Left lung (tissue), 14 donors: ENCODE results near the gene DDC. TPM values are rescaled to one million over a fixed set of nuclear protein-coding genes. Genes with fewer than 3 reads are reported as not detected.

ENCODE experiments used
- ATAC-seq: fragments of 200-7000 bp; cut with Tn5 transposase; one replicate; pipeline ENCODE4 v1.9.1; 2020; ENCODE audit warnings: moderate library complexity
- DNase-seq, 4 donors: peaks; one replicate each; pipeline ENCODE4 v3.0.0-alpha.2; 2013 to 2020
- H3K27ac ChIP-seq, 2 donors: fragments of 200-600 bp; sonication (generic) in 1 of 2; one replicate each; pipeline versions ENCODE4 v1.5.0 to v1.8.0; 2020 to 2021
- H3K27me3 ChIP-seq, 2 donors: fragments of 200-600 bp; sonication (generic) in 1 of 2; one replicate each; pipeline versions ENCODE4 v1.5.0 to v1.8.0; 2020 to 2021
- H3K36me3 ChIP-seq, 2 donors: fragments of 200-600 bp; sonication (generic) in 1 of 2; one replicate each; pipeline versions ENCODE4 v1.5.0 to v1.8.0; 2020 to 2021
- H3K4me1 ChIP-seq, 2 donors: fragments of 200-600 bp; one replicate each; pipeline ENCODE4 v1.8.0; 2021
- H3K4me3 ChIP-seq, 2 donors: fragments of 200-600 bp; sonication (generic) in 1 of 2; one replicate each; pipeline versions ENCODE4 v1.5.0 to v1.8.0; 2020 to 2021; ENCODE audit warnings: mild to moderate bottlenecking in 1 of 2
- H3K9me3 ChIP-seq, 2 donors: fragments of 200-600 bp; sonication (generic) in 1 of 2; one replicate each; pipeline versions ENCODE4 v1.5.0 to v1.8.0; 2020 to 2021
- intact Hi-C, 2 donors: fragments of 100-400 bp; cut with DNase I; formaldehyde crosslinking; loops; one replicate each; pipeline versions ENCODE4 v1.11.2 to v1.14.2; 2022
- long read RNA-seq, 12 donors: library from polyadenylated mRNA in 2 of 12; unstranded in 2 of 12; transcript quantifications; one replicate each; pipeline ENCODE4 v2.0.0 and lab custom pipeline, GENCODE V29; 2019 to 2026
- polyA plus RNA-seq, 6 donors: library from polyadenylated mRNA; unstranded; fragments of 120-200 nt; gene quantifications; one replicate each; pipeline ENCODE4 v1.2.1, GENCODE V29; 2013; ENCODE audit not compliant: insufficient read length in 6 of 6
- total RNA-seq, 2 donors: library from RNA; stranded (reverse); fragmentation: NEBNext Ultra II Directional; extraction: Animal tissue kit (Norgen Biotek cat#: 25700); gene quantifications; one replicate each; pipeline ENCODE4 v1.2.1, GENCODE V29; 2021
- TF ChIP-seq, protein P1 (sequence below), 2 donors: fragments of 200-600 bp; sonication (generic) in 1 of 2; IDR thresholded peaks; one replicate each; pipeline versions ENCODE4 v1.5.0 to v1.8.0; 2021; ENCODE audit warnings: antibody characterized with exemption in 2 of 2
- donor health status: DM: no; HTN: yes; CAD: no.
- donor health status: DM: no; HTN: no; CAD: no.

The DDC gene, protein sequence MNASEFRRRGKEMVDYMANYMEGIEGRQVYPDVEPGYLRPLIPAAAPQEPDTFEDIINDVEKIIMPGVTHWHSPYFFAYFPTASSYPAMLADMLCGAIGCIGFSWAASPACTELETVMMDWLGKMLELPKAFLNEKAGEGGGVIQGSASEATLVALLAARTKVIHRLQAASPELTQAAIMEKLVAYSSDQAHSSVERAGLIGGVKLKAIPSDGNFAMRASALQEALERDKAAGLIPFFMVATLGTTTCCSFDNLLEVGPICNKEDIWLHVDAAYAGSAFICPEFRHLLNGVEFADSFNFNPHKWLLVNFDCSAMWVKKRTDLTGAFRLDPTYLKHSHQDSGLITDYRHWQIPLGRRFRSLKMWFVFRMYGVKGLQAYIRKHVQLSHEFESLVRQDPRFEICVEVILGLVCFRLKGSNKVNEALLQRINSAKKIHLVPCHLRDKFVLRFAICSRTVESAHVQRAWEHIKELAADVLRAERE
- 1 to 10 TPM in 1 of 2 donors, under 1 TPM in 1; 0.90 to 1.2 TPM for total RNA-seq
- 10 to 100 TPM in 3 of 6 donors, 1 to 10 TPM in 3; 7.9 to 17.6 (median 10.1) TPM for polyA plus RNA-seq
- long read RNA-seq, donor 1, partial matches to known transcripts, result 0 of 5 reads
- long read RNA-seq, donor 1, other reads (novel, unspliced or antisense), result 0 of 5 reads
- long read RNA-seq, donor 2, result 0 reads
- long read RNA-seq, donor 3, partial matches to known transcripts, result 0 of 2 reads
- long read RNA-seq, donor 3, other reads (novel, unspliced or antisense), result 0 of 2 reads
- long read RNA-seq, donor 4, result 0 reads
- long read RNA-seq, donor 5, result 0 reads
- long read RNA-seq, donor 6, result 0 reads
- long read RNA-seq, donor 7, partial matches to known transcripts, result 0 of 1 reads
- long read RNA-seq, donor 7, other reads (novel, unspliced or antisense), result 0 of 1 reads
- long read RNA-seq, donor 8, result 0 reads
- long read RNA-seq, donor 9, result 0 reads
- long read RNA-seq, donor 10, partial matches to known transcripts, result 0 of 1 reads
- long read RNA-seq, donor 10, other reads (novel, unspliced or antisense), result 0 of 1 reads
- long read RNA-seq, donor 11, result 0 reads
- long read RNA-seq, donor 12, partial matches to known transcripts, result 0 of 2 reads
- long read RNA-seq, donor 12, other reads (novel, unspliced or antisense), result 0 of 2 reads

DNA sequence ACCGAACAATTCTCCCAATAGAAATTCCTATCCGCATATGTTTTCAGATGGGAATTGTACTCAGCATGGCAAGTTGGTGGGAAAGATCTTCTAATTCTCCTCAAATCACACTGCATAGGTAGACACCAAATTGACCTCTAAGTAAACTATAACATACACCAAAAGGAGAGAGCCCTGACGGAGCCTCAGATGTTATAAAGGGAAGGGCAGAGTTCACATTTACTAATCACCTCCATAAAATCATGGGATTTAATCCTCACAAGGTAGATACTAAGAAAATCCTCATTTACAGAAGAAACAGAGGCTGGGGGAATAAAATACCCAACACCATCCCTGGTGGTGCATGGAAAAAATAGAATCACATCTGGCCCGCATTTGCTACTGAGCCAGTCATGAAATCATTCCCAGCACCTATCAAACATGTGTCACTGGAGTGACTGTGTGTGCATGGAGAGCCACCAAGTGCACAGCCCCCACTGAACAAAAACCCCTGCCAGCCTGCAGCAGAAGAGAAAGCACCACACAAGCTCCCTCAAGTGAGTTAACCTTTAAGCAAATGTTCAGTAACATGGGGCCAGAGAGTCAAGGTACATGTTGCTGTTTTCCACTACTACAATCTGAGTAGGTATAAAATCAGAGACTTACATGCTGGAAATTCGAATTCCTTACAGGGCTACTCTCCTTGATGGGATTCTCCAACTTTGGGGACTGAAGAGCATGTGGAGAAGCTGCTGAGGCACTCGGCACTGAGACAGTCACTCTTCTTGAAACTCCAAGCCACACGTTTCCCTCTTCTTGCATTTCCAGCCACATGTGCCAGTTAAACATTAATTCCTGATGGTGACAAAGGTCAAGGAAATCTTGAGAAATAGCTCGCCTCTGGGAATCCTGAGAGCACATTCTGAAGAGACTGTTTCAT, at the start of gene DDC:
Gene DDC, minus strand, starts transcription at position 766 of the 919 bp plus-strand sequence. CDS start 21,320 bp downstream, outside the sequence.
- Histone ChIP-seq H3K4me1 (no peaks in the 10 kb centered on the region), H3K36me3 (no peaks in the 10 kb centered on the region), H3K27ac (no peak within 1 kb of the TSS), H3K4me3 (no peak within 1 kb of the TSS), H3K9me3 (no peaks in the 10 kb centered on the region), H3K27me3 (no peaks in the 10 kb centered on the region)
- DNase-seq (no peak), ATAC-seq (peak; percentile 74)
- TF ChIP-seq, protein P1, sequence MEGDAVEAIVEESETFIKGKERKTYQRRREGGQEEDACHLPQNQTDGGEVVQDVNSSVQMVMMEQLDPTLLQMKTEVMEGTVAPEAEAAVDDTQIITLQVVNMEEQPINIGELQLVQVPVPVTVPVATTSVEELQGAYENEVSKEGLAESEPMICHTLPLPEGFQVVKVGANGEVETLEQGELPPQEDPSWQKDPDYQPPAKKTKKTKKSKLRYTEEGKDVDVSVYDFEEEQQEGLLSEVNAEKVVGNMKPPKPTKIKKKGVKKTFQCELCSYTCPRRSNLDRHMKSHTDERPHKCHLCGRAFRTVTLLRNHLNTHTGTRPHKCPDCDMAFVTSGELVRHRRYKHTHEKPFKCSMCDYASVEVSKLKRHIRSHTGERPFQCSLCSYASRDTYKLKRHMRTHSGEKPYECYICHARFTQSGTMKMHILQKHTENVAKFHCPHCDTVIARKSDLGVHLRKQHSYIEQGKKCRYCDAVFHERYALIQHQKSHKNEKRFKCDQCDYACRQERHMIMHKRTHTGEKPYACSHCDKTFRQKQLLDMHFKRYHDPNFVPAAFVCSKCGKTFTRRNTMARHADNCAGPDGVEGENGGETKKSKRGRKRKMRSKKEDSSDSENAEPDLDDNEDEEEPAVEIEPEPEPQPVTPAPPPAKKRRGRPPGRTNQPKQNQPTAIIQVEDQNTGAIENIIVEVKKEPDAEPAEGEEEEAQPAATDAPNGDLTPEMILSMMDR (IDR thresholded peaks at IDR 0.05), result no peak
- intact Hi-C loops, result no loop called here

DNA sequence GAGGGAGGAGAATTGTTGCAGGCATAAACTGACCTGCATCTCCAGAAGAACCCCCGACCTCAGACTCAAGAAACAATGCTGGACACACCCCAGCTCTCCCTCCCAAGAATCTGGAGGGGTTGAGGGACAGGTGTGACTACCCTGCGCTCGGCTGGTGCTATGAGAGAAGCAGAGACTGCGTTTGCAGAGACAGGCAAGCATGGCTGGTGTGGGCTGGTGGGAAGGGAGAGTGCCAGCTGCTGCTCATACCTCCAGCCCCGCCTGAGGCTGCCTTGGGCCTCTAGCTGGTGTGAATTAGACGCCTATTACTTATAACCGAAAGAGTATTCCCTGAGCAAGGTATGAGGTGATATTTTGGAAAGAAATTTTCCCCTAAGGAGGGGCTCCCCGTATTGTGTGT, 48.3 kb upstream of the DDC start:
- H3K4me1 ChIP-seq, result peaks cover 0 to 13% of the 10 kb centered on the region in 2 donors
- intact Hi-C loops, result no loop called here
- no peak for ATAC-seq
- peaks cover 0 to 89% of the 10 kb centered on the region in 2 donors for H3K36me3 ChIP-seq
- TF ChIP-seq, protein P1 (IDR thresholded peaks at IDR 0.05), result no peak
- no peak overlapping the region for H3K27ac ChIP-seq
- DNase-seq, result no peak
- no peaks in the 10 kb centered on the region for H3K27me3 ChIP-seq
- no peak overlapping the region for H3K4me3 ChIP-seq
- no peaks in the 10 kb centered on the region for H3K9me3 ChIP-seq

DNA sequence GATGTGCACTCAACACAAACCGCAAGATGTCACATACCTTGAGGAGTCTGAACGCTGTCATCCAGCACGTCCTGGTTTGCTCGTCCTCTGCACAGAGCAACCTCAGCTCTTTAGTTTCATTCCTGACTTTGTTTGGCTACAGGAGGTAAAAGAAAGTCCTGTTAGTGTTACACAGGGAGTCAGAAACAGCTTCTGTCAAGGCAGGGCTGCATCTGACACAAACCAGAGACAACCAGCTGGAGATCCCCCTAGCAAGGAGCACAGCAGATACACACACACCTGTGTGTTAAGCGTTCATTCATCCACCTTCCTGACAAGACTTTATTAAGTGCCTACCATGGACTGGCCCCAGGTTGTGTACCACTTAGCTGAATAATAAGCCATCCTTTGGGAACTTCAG, 47.5 kb upstream of the DDC start:
- Histone ChIP-seq H3K4me3 (no peak overlapping the region), H3K27ac (no peak overlapping the region), H3K36me3 (peaks cover 0 to 90% of the 10 kb centered on the region in 2 donors), H3K9me3 (no peaks in the 10 kb centered on the region), H3K4me1 (peaks cover 0 to 13% of the 10 kb centered on the region in 2 donors), H3K27me3 (no peaks in the 10 kb centered on the region)
- TF ChIP-seq, protein P1 (IDR thresholded peaks at IDR 0.05), result no peak
- ATAC-seq (no peak), DNase-seq (no peak)
- intact Hi-C loops, result no loop called here

DNA sequence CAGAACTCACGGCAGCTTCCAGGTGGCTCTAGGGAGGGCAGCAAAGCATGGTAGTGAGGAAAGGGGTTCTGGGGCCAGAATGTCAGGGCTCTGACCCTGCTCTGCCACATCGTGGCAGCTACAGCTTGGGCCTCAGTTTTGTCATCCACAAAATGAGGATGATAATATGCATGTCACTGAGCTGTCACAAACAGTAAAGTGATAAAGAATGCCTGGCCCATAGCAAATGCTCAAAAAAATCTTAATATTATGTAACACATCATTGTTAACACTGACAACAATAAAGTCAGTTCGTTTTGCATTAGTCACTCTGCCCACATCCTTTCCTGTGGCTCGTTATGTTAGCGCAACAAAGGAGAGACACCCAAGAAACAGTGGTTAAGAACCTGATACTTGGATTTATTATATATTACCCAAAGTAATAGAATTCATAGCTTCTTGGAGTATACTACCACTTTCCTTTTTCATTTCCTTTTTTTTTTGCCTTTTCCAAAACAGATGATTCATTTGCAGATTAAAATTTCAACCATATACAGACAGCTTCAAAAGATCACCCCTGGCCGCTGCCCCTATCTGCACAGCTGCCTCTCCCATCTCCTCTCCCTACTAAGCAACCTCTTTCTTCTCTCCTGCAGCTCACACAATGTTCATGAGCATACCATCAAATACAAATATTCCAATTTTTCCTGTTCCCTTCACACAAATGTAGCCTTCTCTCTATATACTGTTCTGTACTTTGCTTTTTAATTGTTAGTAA, 45.5 kb upstream of the DDC start:
- ATAC-seq (no peak), DNase-seq (no peak)
- TF ChIP-seq, protein P1 (IDR thresholded peaks at IDR 0.05), result no peak
- no peak overlapping the region for H3K4me3 ChIP-seq
- H3K9me3 ChIP-seq, result no peaks in the 10 kb centered on the region
- peaks cover 0 to 13% of the 10 kb centered on the region in 2 donors for H3K4me1 ChIP-seq
- intact Hi-C loops, result no loop called here
- H3K27ac ChIP-seq, result no peak overlapping the region
- H3K27me3 ChIP-seq, result no peaks in the 10 kb centered on the region
- peaks cover 0 to 91% of the 10 kb centered on the region in 2 donors for H3K36me3 ChIP-seq
